Glomerular visceral epithelial cell (primary cell): ENCODE results near the gene TUBB4B.
"Not testable (repeated sequence)": the region's sequence is repeated elsewhere in the genome, so short reads cannot be mapped to it uniquely, and the experiment has no call there.

Source experiments
- DNase-seq: peaks from one replicate; pipeline ENCODE4 v3.0.0-alpha.2; 2016; ENCODE audit errors: extremely low spot score

The TUBB4B gene

DNA sequence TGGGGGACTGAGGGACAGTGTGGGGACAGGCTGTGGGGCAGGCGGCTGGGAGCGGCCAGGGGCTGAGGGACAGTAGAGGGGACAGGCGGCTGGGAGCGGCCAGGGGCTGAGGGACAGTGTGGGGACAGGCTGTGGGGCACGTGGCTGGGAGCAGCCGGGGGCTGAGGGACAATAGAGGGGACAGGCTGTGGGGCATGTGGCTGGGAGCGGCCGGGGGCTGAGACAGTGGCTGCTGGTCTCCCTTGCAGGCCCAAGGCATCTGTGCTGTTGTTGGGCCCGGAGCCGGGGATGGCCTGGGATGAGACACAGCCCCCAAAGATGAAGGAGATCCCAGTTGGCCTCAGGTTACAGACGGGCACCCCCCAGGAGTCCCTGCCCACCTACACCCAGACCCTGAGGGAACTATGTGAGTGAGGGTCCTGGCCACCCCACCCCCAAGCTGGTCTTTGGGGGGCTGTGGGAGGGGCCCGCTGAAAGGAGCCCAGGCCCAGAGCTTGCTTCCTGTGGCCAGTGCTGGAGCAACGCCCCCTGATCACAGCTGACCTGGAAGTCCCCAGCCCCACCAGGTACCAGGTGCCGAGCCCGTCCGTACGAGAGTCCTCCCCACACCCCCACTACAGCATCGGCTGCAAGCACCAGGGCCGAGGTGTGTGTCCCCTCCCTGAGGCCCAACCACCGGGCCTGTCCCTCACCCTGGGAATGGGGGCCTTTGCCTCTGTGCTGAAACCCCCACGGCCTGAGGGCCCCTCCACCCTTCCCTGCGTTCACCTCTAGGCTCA, 10.6 kb downstream of the TUBB4B start:
- DNase-seq, result no peak

GRCh38 chr9:137252555-137253506, 11.7 kb downstream of the TUBB4B start:
- no peak for DNase-seq

DNA sequence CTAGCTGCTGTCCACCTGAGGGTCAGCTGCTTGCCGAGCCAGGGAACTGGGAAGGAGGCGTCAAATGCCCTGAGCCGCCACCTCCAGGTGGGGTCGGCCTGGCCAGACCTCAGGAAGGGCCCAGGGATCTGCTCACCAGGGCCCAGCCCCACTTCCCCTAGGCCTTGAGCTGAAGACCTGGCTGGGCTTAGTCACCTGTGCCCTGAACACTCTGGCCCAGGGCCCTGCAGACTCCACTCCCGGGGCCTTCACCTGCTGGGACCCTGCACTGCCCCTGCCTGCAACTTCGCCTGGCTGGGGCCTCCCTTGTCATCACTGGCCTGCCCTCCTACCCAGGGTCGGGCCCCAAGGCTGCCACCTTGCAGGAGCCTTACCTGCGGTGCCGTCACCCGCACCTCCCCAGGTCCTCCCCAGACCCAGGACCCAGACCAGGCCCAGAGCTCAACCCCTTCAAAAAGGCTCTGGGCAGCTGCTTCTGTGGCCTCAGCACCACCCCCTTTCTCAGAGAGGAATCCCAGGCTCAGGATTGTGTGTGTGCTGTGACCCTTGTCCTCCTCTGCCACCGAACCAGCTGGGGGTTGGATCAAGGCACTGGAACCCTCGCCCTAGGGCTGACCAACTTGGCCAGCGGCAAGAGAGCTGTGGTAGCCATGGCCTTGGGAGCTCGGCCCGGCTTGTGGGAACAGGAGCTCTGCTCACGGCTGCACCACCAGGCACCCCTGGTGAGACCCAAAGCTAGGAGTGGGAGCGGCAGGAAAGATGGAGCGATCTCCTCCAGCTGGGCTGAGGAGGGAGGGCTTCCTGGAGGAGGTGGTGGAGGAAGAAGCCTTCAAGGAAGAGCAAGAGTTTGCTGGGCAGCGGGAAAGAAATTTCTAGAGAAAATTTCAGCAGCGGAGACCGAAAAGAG, 12.9 kb downstream of the TUBB4B start:
- no peak for DNase-seq

DNA sequence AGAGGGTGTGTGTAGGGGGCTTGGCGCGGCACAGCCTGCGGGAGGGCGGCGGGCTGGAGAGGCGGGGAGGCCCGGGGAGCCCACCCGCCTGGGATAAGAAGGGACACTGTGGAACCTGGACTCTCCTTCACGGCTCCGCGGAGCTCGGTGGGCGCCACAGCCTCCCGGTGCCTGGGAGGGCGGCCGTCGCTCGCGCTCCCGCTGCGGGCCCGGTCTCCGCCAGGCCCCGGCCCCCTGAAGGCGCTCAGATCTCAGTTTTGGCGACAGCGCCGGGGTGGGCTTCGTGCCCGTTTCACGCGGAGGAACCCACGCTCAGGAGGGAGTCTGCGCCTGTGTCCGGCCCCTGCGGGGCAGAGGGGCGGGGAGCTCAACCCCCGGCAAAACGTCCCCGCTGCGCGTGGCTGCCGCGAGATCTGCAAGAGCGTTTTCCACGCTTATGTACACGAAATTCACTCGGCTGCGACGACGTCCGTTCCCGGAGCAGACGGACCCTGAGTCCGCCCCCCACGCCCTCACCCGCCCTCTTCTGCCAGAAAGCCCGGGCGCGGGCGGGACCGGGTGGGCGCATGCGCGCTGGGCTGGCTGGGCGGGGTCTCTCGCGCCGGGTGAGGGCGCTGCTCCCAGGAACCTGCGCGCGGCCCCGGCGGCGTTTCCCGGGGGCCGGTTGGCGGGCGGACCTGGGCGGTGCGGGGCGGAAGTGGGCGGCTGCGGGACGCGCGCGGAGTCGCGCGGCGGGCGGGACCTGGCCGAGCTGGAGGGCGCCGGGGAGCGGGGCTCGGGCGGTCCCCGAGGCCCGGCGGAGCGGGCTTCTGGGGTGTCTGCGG, 13.7 kb downstream of the TUBB4B start, which contains the start of gene NELFB:
NELFB (plus strand) TSS at position 704 of the 824 bp plus-strand sequence.
- DNase-seq, result peak; percentile 94

- no peak for DNase-seq
These were observed 14.5 kb downstream of the TUBB4B start for GRCh38 chr9:137255448-137256114.

DNA sequence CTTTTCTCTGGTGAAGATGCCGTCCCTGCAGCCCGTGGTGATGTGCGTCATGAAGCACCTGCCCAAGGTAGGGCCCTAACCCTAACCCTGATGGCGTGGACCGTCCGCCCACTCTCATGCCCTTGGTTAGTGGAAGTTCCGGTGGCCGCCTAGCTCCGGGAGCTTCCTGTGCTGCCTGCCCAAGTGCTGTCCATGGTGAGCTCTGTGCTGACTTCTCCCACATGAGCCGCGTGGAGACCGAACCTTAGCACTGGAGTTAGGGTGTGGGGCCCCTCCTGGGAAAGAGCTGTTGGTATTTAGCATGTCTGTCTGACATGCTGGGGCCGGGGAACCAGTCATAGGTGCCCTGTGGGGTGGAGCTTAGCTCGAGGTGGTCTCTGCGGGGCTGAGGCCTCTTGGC, 15.3 kb downstream of the TUBB4B start:
- no peak for DNase-seq

DNA sequence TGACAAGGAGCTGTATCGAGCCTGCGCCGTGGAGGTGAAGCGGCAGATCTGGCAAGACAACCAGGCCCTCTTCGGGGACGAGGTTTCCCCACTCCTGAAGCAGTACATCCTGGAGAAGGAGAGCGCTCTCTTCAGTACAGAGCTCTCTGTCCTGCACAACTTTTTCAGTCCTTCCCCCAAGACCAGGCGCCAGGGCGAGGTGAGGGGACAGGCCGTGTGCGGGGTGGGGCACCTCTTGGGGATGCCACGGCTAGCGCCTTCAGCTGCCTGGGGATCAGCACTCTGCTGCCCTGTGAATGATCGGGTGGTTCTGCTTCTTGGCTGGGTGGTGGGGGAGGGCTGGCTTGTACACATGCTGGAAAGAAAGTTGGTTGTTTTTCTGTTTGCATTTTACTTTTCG, 15.8 kb downstream of the TUBB4B start:
- no peak for DNase-seq

- DNase-seq, result not testable (repeated sequence)
These were observed 21.3 kb downstream of the TUBB4B start for GRCh38 chr9:137262173-137262908.

GRCh38 chr9:137262909-137263285, 21.8 kb downstream of the TUBB4B start:
- DNase-seq, result no peak

DNA sequence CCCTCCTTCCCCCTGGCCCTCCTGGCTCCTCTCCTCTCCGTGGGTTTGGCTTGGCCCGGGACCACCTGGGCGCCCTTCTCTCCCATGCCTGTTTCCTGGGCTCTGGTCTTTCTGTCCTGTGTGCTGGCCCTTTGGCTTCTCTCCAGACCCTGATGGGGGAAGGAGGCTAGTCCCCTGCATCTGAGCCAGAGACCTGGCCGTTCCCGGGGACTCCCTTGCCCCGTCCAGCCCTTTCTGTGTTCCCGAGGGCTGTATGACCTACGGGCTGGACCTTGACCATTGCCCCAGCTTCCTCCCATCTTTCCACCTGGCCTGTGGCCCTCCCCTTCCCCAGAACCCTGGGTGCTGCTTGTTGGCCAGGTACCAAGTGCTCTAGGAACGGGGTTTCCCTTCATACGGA, 22.4 kb downstream of the TUBB4B start:
- DNase-seq, result no peak

- no peak for DNase-seq
These were observed 23.0 kb downstream of the TUBB4B start for GRCh38 chr9:137264067-137264466.

DNA sequence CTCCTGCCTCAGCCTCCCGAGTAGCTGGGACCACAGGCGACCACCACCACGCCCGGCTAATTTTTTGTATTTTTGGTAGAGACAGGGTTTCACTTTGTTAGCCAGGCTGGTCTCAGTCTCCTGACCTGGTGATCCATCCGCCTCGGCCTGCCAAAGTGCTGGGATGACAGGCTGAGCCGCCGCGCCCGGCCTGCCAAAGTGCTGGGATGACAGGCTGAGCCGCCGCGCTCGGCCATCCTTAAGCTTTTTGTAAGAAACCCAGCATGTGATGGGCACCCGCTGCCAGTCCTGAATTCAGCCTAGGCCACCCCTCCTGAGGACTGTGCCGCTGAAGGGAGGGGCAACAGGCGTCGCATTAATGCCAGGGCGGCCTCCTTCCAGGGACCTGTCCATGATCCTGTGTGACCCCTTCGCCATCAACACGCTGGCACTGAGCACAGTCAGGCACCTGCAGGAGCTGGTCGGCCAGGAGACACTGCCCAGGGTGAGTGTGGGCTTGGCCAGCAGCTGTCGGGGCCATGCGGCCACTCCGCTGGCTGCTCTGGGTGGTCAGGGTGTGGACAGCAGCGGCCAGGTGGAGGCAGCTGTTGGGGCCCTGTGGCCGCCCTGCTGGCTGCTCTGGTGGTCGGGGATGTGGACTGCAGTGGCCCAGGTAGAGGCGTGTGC, 24.5 kb downstream of the TUBB4B start:
- DNase-seq, result no peak

DNA sequence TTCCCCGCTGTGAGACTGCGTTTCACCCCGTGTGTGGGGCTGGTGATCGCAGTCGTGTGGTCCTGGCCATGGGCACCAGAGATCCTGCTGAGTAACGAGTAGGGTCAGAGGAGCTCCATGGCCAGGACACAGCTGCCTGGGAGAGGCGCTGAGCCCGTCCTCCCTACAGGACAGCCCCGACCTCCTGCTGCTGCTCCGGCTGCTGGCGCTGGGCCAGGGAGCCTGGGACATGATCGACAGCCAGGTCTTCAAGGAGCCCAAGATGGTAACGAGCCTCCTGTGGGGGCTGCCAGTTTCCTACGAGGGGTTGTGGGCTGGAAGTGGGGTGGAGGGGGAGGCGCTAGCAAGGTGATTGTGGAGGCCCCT, 25.1 kb downstream of the TUBB4B start:
- DNase-seq, result no peak

DNA sequence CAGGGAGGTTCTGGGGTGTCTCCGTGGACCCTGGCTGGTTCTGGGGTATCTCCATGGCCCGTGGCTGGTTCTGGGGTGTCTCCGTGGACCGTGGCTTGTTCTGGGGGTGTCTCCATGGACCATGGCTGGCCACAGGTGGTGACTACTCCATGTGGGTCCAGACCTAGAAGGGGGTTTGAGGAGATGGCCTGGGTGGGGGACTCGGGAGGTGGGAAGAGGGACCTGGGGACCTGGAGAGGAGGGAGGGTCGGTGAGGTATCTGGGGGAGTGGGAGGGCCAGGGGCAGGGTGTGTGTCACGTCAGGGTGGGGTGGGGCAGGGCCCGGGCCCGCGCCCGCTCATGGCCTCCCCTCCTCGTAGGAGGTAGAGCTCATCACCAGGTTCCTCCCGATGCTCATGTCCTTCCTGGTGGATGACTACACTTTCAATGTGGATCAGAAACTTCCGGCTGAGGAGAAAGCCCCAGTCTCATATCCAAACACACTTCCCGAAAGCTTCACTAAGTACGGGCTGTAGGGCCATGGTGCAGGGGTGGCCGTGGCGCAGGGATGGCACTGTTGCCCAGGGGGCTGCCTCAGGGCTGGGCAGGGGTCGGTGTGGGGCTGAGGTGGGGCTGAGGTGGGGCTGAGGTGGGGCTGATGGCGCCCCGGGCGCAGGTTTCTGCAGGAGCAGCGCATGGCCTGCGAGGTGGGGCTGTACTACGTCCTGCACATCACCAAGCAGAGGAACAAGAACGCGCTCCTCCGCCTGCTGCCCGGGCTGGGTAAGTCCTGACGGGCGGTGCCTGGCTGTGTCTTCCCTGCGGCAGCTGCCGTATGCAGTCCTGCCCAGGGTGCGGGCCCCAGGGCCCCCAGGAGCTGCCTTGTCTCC, 25.7 kb downstream of the TUBB4B start:
- DNase-seq, result no peak

GRCh38 chr9:137267933-137268355, 26.9 kb downstream of the TUBB4B start:
- DNase-seq, result no peak

DNA sequence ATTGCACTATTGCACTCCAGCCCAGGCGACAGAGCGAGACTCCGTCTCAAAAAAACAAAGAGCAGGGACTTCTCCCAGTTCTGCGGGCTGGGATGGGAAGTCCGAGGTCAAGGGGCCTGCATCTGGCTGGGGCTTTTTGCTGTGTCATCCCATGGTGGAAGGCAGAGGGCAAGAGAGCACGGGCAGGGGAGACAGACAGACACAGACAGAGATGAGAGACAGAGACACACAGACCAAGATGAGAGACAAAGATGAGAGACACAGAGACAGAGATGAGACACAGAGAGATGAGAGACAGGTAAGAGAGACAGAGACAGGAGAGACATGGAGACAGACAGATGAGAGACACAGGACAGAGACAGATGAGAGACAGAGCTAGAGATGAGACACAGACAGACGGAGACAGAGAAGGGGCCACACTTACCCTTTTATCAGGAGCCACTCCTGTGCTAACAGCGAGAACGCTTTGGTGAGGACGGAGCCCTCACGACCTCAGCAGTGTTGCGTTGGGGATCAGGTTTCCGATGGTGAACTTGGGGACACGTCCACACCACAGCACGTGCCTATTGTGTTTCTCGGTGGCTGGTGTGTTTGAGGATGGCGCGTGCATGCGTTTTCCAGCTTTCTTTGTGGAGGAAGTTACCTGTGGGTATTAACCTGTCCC, 27.6 kb downstream of the TUBB4B start:
- no peak for DNase-seq

DNA sequence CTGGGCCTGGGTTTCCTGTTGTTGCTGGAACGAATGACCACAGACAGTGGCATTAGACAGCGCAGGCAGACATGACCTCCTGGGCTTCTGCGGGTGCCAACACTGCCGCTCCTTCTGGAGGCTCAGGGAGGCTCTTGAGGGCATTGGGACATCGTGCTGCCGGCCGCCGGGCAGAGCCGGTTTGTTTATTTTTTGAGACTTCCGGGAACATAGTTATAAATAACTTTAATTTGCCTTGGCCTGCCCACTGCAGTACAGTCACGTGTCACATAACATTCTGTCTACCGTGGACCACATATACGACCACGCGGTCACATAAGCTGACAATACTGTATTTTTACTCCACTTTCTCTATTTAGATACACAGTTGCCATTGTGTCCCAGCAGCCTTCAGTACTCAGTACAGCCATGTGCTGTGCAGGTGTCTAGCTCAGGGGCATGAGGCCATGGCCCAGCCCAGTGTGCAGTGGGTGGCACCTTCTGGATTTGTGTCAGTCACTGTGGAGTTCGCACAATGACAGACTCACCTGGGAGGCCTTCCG, 28.2 kb downstream of the TUBB4B start:
- DNase-seq, result no peak
